Testis (tissue), 2 donors: ENCODE data around the gene RSAD2.

Source experiments
- POLR2A ChIP-seq: fragments of 450-650 bp; IDR thresholded peaks from one replicate; pipeline ENCODE4 v1.6.1; 2017; ENCODE audit warnings: antibody characterized with exemption, mild to moderate bottlenecking, moderate library complexity
- TF ChIP-seq, protein P1 (sequence below), 3 experiments: fragments of 450-650 bp in 2 of 3; fragments of 200-600 bp in 1 of 3; sonication (generic) in 1 of 3; IDR thresholded peaks; one replicate each; pipeline ENCODE4 v1.5.1; 2016 to 2019; ENCODE audit warnings: antibody characterized with exemption in 3 of 3, mild to moderate bottlenecking in 2 of 3, moderate library complexity in 1 of 3

GRCh38 chr2:6852195-6852594, 25.4 kb upstream of the RSAD2 start:
- TF ChIP-seq, protein P1, sequence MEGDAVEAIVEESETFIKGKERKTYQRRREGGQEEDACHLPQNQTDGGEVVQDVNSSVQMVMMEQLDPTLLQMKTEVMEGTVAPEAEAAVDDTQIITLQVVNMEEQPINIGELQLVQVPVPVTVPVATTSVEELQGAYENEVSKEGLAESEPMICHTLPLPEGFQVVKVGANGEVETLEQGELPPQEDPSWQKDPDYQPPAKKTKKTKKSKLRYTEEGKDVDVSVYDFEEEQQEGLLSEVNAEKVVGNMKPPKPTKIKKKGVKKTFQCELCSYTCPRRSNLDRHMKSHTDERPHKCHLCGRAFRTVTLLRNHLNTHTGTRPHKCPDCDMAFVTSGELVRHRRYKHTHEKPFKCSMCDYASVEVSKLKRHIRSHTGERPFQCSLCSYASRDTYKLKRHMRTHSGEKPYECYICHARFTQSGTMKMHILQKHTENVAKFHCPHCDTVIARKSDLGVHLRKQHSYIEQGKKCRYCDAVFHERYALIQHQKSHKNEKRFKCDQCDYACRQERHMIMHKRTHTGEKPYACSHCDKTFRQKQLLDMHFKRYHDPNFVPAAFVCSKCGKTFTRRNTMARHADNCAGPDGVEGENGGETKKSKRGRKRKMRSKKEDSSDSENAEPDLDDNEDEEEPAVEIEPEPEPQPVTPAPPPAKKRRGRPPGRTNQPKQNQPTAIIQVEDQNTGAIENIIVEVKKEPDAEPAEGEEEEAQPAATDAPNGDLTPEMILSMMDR (IDR thresholded peaks at IDR 0.05), result no peak
- TF ChIP-seq POLR2A, result no peak
